NCI-H226 (cell line): ENCODE measurements around the gene RERG.

Experiments
- DNase-seq: peaks from one replicate; pipeline ENCODE4 v3.0.0-alpha.2; 2015

RERG gene

GRCh38 chr12:15183821-15184220 is 37.4 kb downstream of the RERG start:
- DNase-seq, result no peak

DNA sequence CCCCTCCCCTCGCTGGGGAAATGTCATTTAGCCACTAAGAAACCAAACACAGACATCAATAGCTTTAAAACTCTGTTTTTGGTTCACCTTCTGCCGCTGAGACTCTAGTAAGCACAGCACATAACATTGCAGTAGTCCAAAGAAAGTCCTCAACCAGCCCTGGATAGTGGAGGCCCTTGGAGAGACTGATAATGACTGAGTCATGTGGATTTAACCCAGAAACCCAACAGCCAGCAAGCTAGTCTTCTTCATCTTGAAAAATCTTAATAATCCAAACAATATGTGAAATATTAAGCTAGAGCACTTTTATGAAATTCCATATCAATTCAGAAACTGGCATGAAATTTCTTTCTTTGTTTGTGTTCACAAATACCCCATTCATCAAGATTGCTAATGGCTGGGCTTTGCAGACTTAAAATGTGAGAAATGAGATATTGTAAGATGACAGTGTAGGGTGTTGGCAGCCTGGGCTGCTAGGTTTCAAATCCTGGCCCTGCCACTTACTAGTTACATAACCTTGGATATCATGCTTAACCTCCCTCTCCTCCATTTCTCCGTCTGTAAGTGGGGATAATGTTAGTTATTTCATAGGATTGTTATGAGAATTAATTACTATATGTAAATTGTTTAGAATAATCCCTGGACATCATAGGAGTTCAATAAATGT is 40.1 kb downstream of the RERG start:
- no peak for DNase-seq

GRCh38 chr12:15180325-15180724 is 40.9 kb downstream of the RERG start:
- no peak for DNase-seq

GRCh38 chr12:15179672-15180071 is 41.5 kb downstream of the RERG start:
- DNase-seq, result no peak

DNA sequence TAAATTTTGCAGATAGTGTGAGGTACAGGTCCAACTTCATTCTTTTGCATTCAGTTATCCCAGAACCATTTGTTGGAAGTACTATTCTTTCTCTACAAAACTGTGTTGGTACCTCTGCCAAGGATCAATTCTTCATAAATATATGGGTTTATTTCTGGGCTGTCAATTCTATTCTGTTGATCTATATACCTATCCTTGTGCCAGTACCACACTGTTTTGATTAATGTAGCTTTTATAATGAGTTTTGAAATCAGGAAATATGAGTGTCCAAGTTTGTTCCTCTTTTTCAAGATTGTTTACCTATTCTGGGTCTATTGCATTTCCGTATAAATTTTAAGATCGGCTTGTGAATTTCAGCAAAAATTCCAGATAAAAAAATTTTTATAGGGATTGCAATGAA is 48.1 kb downstream of the RERG start:
- DNase-seq, result no peak

- no peak for DNase-seq
These were observed 49.0 kb downstream of the RERG start for GRCh38 chr12:15172060-15172822.

DNA sequence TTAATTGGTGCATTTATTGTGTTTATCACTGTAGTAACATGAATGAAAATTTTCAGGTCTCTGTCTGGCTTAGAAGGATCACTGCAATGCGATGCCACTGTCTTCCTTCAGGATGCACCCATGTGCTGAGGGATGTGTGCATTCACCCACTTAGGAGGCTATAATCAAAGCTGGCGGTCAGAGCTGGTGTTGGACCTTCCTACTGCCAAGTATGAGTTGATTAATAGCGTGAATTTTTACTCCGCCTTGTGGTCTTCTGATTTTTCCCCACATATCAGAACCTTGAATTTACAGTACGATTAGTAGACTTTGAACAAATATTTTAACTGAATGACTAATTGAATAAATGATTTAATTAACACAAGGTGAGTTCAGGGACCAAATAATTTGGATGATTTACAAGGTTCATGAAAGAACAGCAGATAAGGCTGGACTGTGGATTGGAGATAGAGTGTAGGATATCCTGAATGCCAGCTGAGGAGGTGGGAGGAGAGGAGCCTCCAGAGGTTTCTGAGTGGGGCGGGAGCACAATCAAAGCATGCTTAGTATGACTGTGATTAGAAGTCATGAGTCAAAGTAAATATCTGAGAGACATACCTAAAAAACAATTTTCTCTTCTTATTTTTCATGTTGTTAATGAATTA is 50.1 kb downstream of the RERG start:
- peak; percentile 63 for DNase-seq

- no peak for DNase-seq
These were observed 53.1 kb downstream of the RERG start for GRCh38 chr12:15168026-15168678.

DNA sequence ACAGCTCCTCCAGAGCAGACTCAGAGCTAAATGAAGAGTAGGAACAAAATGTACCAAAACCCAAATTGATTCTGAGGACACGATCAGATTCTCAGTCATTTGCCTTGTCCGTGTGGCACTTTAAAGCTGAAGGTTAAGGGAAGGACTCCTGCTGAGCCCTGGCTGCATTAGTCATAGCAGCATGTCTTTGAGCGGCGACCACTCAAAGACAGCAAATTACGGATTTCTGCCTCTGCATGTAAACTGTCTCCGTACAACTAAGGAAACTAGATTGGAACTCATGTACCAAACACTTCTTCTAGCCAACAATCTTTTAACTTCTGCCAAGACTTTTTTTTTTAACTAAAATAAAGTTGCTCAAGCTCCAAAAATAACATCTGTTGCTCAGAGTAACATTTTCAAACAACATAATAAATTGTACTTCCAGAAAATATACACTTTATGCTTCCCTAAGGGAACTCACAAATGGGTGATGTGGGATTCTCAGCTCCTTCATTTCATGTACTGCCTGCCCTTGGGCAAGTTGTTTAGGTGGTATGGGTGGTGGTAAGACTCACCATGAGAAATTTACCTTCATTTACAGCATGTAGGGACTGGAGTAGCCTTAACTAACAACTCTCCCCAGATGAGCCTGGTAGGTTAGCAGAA is 56.1 kb downstream of the RERG start:
- DNase-seq, result no peak

GRCh38 chr12:15163030-15163976 is 57.9 kb downstream of the RERG start:
- no peak for DNase-seq

DNA sequence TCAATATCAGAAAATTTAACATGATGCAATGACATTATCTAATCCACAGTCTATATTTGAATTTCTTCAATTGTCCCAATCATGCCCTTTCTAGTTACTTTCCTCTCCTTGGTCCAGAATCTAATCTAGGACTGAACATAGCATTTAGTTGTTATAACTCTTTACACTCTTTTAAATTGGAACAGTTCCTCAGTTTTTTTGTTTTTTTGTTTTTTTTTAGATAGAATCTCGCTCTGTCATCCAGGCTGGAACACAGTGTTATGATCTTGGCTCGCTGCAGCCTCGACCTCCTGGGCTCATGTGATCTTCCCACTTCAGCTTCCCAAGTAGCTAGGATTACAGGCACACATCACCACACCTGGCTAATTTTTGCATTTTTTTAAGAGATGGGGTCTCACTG is 63.1 kb downstream of the RERG start:
- DNase-seq, result no peak

GRCh38 chr12:15157269-15157671 is 63.9 kb downstream of the RERG start:
- DNase-seq, result no peak

GRCh38 chr12:15155271-15155670 is 65.9 kb downstream of the RERG start:
- DNase-seq, result no peak

- no peak for DNase-seq
These were observed 67.1 kb downstream of the RERG start for GRCh38 chr12:15154103-15154502.

DNA sequence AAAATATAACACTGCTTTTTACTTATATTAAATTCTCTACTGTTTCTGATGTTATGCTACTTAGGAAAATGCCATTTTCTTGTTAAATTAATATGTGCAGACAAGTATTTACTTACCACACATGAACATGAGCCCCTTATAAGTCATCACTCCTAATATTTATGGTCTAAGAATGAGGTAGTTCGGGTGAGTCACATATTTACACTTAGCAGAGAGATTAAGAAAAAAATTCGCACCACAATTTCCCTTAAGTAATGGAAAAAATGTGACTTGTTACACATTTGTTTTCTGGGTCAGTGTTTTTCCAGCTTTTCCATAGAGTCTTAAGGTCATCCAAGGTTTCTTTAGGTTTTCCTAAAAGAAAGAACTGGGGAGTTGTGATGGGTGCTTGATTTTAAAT is 68.3 kb downstream of the RERG start:
- DNase-seq, result peak; percentile 70

DNA sequence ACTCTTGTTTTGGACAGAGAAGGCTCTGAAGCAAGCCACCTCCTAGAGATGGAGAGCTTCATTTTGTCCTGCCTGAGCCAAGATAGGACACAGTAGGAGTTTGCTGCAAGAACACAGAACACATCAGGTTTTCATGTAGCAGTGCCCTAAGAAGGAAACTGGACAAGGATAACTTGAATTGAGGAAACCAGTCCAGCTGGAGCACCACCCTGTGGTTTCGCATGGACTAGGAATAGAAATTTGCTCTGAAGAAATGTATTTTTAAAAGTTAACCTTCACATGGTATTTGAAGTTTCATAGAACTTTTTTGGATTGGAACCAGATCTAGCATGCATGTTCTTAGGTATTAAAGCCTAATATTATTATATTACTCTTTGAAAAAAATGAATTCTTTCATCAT is 68.8 kb downstream of the RERG start:
- no peak for DNase-seq

- peak; percentile 12 for DNase-seq
These were observed 69.8 kb downstream of the RERG start for GRCh38 chr12:15151161-15152091.

DNA sequence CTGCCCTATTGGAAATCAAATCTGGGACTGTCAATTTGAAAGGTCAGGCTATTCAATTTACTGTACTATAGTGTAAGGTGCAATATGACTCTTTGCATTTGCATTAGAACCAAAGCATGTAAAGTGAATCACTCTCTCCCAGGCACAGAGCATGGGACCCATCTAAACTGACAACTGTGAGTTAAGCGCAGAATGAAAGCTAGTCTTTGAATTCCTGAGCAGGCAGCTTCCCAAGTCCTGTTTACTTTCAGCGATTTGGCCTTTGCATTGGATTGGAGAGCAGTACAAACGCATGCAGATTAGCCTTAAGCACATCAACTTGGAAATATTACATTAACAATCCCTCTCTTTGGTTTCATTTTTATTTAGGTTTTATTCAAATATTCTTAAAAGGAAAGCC is 74.6 kb downstream of the RERG start:
- DNase-seq, result no peak

DNA sequence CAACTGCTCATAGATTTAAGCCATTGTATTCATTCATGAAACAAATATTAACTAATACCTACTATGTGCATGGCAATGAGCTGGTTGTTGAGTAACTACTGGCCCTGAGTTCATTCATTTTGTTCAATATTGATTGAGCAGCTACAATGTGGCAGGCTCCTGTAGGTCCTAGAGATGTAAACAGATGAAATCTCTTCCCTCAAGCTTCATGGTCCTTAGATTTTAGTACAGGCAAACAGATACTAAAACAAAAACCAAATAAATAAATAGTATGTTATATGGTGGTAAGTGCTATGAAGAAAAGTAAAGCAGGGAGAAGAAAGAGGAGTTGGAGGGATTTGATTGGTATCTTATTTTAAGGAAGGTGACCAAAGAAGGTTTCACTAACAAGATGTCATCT is 77.8 kb downstream of the RERG start:
- DNase-seq, result no peak

DNA sequence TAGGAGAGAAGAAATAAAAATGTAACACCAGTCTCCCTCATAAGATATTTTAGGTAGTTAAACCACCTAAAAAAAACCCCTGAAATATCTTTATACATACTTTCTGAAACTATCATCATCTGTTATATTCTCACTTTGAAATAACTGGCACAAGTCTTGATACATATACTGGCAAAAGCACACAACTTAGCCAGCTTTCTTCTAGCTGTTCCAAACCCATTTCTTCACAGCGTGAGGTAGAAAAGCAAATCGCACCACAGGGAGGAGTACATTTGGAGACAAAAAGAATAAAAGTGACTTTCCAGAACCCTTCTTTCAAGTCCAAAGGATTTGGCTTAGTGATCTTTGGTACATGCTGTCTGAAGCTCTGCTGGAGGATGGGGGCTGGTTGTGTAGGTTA is 78.5 kb downstream of the RERG start:
- no peak for DNase-seq

DNA sequence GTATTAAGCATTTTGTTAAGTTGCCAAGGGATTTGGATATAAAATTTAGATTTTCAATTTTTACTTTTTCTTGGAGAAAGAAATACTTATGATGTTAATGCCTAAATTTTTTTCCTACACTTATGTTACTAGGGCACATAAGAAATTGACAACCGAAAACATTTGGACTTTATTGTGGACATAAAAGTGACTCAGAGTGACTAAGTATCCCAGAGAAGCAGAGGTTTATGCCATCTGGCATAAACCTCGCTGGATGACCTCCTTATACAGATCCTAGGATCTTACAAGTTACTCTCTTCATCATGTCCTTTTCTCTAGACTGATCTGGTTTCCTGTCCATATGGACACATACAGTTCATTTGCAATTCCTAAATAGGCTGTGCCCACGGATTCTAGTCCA is 89.8 kb downstream of the RERG start:
- no peak for DNase-seq
